IMR-90 (cell line): ENCODE data around the gene DHX9. TPM values are rescaled to one million over a fixed set of nuclear protein-coding genes. Genes with fewer than 3 reads are reported as not detected.
A peak's percentile ranks its signal among the peaks of the same experiment; 100 is the strongest.

ENCODE experiments used
- ATAC-seq: fragments of 200-7000 bp; cut with Tn5 transposase; 2 replicates; pipeline ENCODE4 v1.9.1; 2020; ENCODE audit warnings: low read depth, mild to moderate bottlenecking, moderate library complexity
- BruUV-seq: library from RNA; stranded (reverse); fragments of 400-500 nt; replicated peaks from 2 replicates; lab custom pipeline; 2021; lab: Mats Ljungman, UMichigan
- CTCF ChIA-PET: fragments of 300-600 bp; formaldehyde crosslinking; extraction: SDS; loops from one replicate; lab custom pipeline; 2021; ENCODE audit warnings: antibody characterized with exemption; lab: Yijun Ruan, JAX
- POLR2A ChIA-PET: fragments of 300-600 bp; sonication (Branson Sonifier 250); formaldehyde crosslinking; loops from one replicate; lab custom pipeline; 2022; ENCODE audit warnings: antibody characterized with exemption; ENCODE audit not compliant: unreplicated experiment; lab: Charles Lee
- DNase-seq: peaks from one replicate; pipeline ENCODE4 v3.0.0; 2013
- H2AFZ ChIP-seq: replicated peaks from 2 replicates; pipeline ENCODE3; 2013; ENCODE audit warnings: low read length, mild to moderate bottlenecking; ENCODE audit not compliant: poor library complexity
- H2AK5ac ChIP-seq: 2 replicates; pipeline ENCODE4 v1.6.1; 2013; ENCODE audit warnings: low read depth, low read length, inconsistent platforms
- H2AK9ac ChIP-seq: replicated peaks from 2 replicates; pipeline ENCODE3; 2013; ENCODE audit warnings: mild to moderate bottlenecking, low read depth, low read length, moderate library complexity; ENCODE audit not compliant: poor library complexity
- H2BK120ac ChIP-seq: 2 replicates; pipeline ENCODE4 v1.6.1; 2013; ENCODE audit warnings: low read depth, low read length, inconsistent platforms
- H2BK15ac ChIP-seq: 3 replicates; pipeline ENCODE4 v1.6.1; 2013; ENCODE audit warnings: low read depth, low read length, inconsistent platforms
- H2BK20ac ChIP-seq: 2 replicates; pipeline ENCODE4 v1.6.1; 2013; ENCODE audit warnings: low read depth, mild to moderate bottlenecking, inconsistent platforms, low read length, moderate library complexity
- H2BK5ac ChIP-seq: 2 replicates; pipeline ENCODE4 v1.6.1; 2013; ENCODE audit warnings: mild to moderate bottlenecking, low read depth, low read length, inconsistent platforms; ENCODE audit not compliant: poor library complexity, severe bottlenecking
- H3K14ac ChIP-seq: replicated peaks from 2 replicates; pipeline ENCODE4 v1.6.1; 2013; ENCODE audit warnings: low read depth, low read length, inconsistent platforms
- H3K18ac ChIP-seq: 2 replicates; pipeline ENCODE4 v1.6.1; 2013; ENCODE audit warnings: low read depth, low read length, control low read depth
- H3K23ac ChIP-seq: 2 replicates; pipeline ENCODE4 v1.6.1; 2013; ENCODE audit warnings: low read depth, low read length, inconsistent platforms
- H3K27ac ChIP-seq: 2 replicates; pipeline ENCODE4 v1.5.1; 2013; ENCODE audit warnings: mild to moderate bottlenecking, control low read depth, low read length; ENCODE audit not compliant: insufficient read depth
- H3K27me3 ChIP-seq: 2 replicates; pipeline ENCODE4 v1.6.1; 2013; ENCODE audit warnings: low read length; ENCODE audit not compliant: control insufficient read depth, insufficient read depth
- H3K36me3 ChIP-seq: 2 replicates; pipeline ENCODE4 v1.6.1; 2013; ENCODE audit warnings: low read length, mixed read lengths; ENCODE audit not compliant: control insufficient read depth, insufficient read depth
- H3K4ac ChIP-seq: 2 replicates; pipeline ENCODE4 v1.6.1; 2013; ENCODE audit warnings: low read depth, low read length, inconsistent platforms
- H3K4me1 ChIP-seq: 2 replicates; pipeline ENCODE4 v1.6.1; 2013; ENCODE audit warnings: low read length, mixed read lengths; ENCODE audit not compliant: control insufficient read depth, insufficient read depth
- H3K4me2 ChIP-seq: 2 replicates; pipeline ENCODE4 v1.6.1; 2013; ENCODE audit warnings: low read depth, mild to moderate bottlenecking, control low read depth, low read length, moderate library complexity
- H3K4me3 ChIP-seq: 2 replicates; pipeline ENCODE4 v1.5.1; 2013; ENCODE audit warnings: low read depth, mild to moderate bottlenecking, control low read depth, low read length, moderate library complexity; ENCODE audit not compliant: insufficient read depth
- H3K56ac ChIP-seq: 2 replicates; pipeline ENCODE4 v1.6.1; 2013; ENCODE audit warnings: low read length, inconsistent platforms; ENCODE audit not compliant: insufficient read depth; ENCODE audit errors: extremely low read depth
- H3K79me1 ChIP-seq, 2 experiments: 2 replicates each; pipeline ENCODE4 v1.6.1; 2013; ENCODE audit warnings: low read length in 2 of 2, inconsistent platforms in 1 of 2, low read depth in 1 of 2
- H3K9ac ChIP-seq: 2 replicates; pipeline ENCODE4 v1.6.1; 2013; ENCODE audit warnings: low read depth, low read length, control low read depth
- H3K9me1 ChIP-seq: 2 replicates; pipeline ENCODE4 v1.6.1; 2013; ENCODE audit warnings: low read length, inconsistent platforms; ENCODE audit not compliant: insufficient read depth
- H3K9me3 ChIP-seq: 2 replicates; pipeline ENCODE4 v1.6.1; 2013; ENCODE audit warnings: low read length; ENCODE audit not compliant: control insufficient read depth, insufficient read depth
- H4K20me1 ChIP-seq: 2 replicates; pipeline ENCODE4 v1.6.1; 2013; ENCODE audit warnings: low read length, inconsistent platforms; ENCODE audit not compliant: insufficient read depth
- H4K5ac ChIP-seq: 2 replicates; pipeline ENCODE4 v1.6.1; 2013; ENCODE audit warnings: mild to moderate bottlenecking, low read depth, low read length, control low read depth
- H4K8ac ChIP-seq, 2 experiments: 2 replicates each; pipeline ENCODE4 v1.6.1; 2013; ENCODE audit warnings: low read depth in 2 of 2, low read length in 2 of 2, control low read depth in 1 of 2, inconsistent platforms in 1 of 2
- H4K91ac ChIP-seq: 2 replicates; pipeline ENCODE4 v1.6.1; 2013; ENCODE audit warnings: low read depth, low read length, inconsistent platforms; ENCODE audit not compliant: insufficient read depth
- MAZ ChIP-seq: IDR thresholded peaks from 2 replicates; pipeline ENCODE4 v1.6.1; 2012; ENCODE audit warnings: low read depth, mild to moderate bottlenecking, low read length, improper control_type of control experiment, moderate library complexity, borderline replicate concordance
- RCOR1 ChIP-seq: IDR thresholded peaks from 2 replicates; pipeline ENCODE4 v1.6.1; 2012; ENCODE audit warnings: mild to moderate bottlenecking, low read length, improper control_type of control experiment; ENCODE audit not compliant: insufficient replicate concordance
- RFX5 ChIP-seq: IDR thresholded peaks from 2 replicates; pipeline ENCODE4 v1.8.0; 2012; ENCODE audit warnings: low read depth, mild to moderate bottlenecking, low read length, moderate library complexity
- SMC3 ChIP-seq: fragments of 150-350 bp; IDR thresholded peaks from 2 replicates; pipeline ENCODE4 v1.6.1; 2016; ENCODE audit warnings: low read depth, mild to moderate bottlenecking, antibody characterized with exemption, low read length, moderate library complexity
- WGBS, 2 experiments: methylation state at CpG; one replicate each; pipeline versions ENCODE4 v1.1.5 to v1.1.7; 2013; ENCODE audit warnings: missing lambda C conversion rate in 2 of 2; ENCODE audit not compliant: insufficient read length in 1 of 2; ENCODE audit errors: extremely low coverage in 2 of 2; 5-methylcytosine and 5-hydroxymethylcytosine counted together
- dilution Hi-C: fragments of 300-500 bp; cut with HindIII; formaldehyde crosslinking; loops from one replicate; pipeline ENCODE4 v1.14.3; 2018; ENCODE audit warnings: low sequenced_read_pairs; ENCODE audit not compliant: unreplicated experiment
- in situ Hi-C: fragments of 300-500 bp; cut with MboI; formaldehyde crosslinking; loops from 3 replicates; pipeline ENCODE4 v1.14.3; 2019; ENCODE audit warnings: low sequenced_read_pairs, inconsistent platforms, mixed read lengths
- intact Hi-C: fragments of 100-400 bp; cut with micrococcal nuclease; formaldehyde crosslinking; loops from 2 replicates; pipeline ENCODE4 v1.10.0; 2022
- polyA plus RNA-seq, 3 experiments: library from polyadenylated mRNA; depleted of rRNA; stranded (reverse); fragments of >200 nt; gene quantifications; 2 replicates each; pipeline ENCODE4 v1.2.3, GENCODE V29; 2012; ENCODE audit warnings: low replicate concordance in 1 of 3
- total RNA-seq: library from RNA; depleted of rRNA; stranded (reverse); fragments of >200 nt; gene quantifications from 2 replicates; pipeline ENCODE4 v1.2.3, GENCODE V29; 2012

DHX9 gene
- total and polyA plus RNA-seq, 2 of the 4 experiments (the other 2 are of a cell fraction) = 119 to 211 TPM

- no peaks in the 10 kb centered on the region for H3K9me1 ChIP-seq
- ChIA-PET CTCF (no interaction called here), POLR2A (no interaction called here)
- 39% methylated on average over 5 of the region's 11 CpGs; no CpG with 5 or more reads in 1 of the 2 experiments for WGBS, 2 experiments
- in situ Hi-C loops = no loop called here
- no peak overlapping the region for H3K27ac ChIP-seq
- no peak overlapping the region for H3K4me2 ChIP-seq
- no peak overlapping the region for H4K8ac ChIP-seq
- dilution Hi-C loops = no loop called here
- H2BK120ac ChIP-seq = no peak overlapping the region
- no peak overlapping the region for H3K9ac ChIP-seq
- H3K23ac ChIP-seq = no peak overlapping the region
- H4K91ac ChIP-seq = no peak overlapping the region
- H3K9me3 ChIP-seq = no peaks in the 10 kb centered on the region
- H3K56ac ChIP-seq = no peak overlapping the region
- H2BK5ac ChIP-seq = no peak overlapping the region
- H3K36me3 ChIP-seq = no peaks in the 10 kb centered on the region
- no peaks in the 10 kb centered on the region for H3K4me1 ChIP-seq
- no peak for ATAC-seq
- TF ChIP-seq RFX5 (no peak), SMC3 (no peak), MAZ (no peak), RCOR1 (no peak)
- H2AK9ac ChIP-seq = no peak overlapping the region
- no peak overlapping the region for H2BK15ac ChIP-seq
- no peak overlapping the region for H3K14ac ChIP-seq
- peaks cover 6% of the 10 kb centered on the region for H3K27me3 ChIP-seq
- intact Hi-C loops = no loop called here
- no peaks in the 10 kb centered on the region for H4K20me1 ChIP-seq
- no peaks in the 10 kb centered on the region for H3K79me1 ChIP-seq
- no peak overlapping the region for H4K5ac ChIP-seq
- H3K4me3 ChIP-seq = no peak overlapping the region
- no TSS peak for BruUV-seq
- H2BK20ac ChIP-seq = no peak overlapping the region
- H3K4ac ChIP-seq = no peak overlapping the region
- no peak overlapping the region for H3K18ac ChIP-seq
- DNase-seq = no peak
- peak overlapping the region; percentile 23 for H2AFZ ChIP-seq
- no peak overlapping the region for H2AK5ac ChIP-seq
Observed at GRCh38 chr1:182806015-182806678, 33.0 kb upstream of the DHX9 start.
